SK-MEL-5 (cell line): ENCODE measurements around the gene OTOS. TPM values are rescaled to one million over a fixed set of nuclear protein-coding genes. Genes with fewer than 3 reads are reported as not detected.

Experiments used
- DNase-seq: peaks from one replicate; pipeline ENCODE4 v3.0.0-alpha.2; 2016; ENCODE audit warnings: low read depth, low spot score
- in situ Hi-C: cut with HindIII; loops from 2 replicates; pipeline ENCODE4 v1.10.0; 2016; ENCODE audit warnings: low sequenced_read_pairs, high pct_unique_total_duplicates, low pct_unique_long_range_greater_than_20kb
- total RNA-seq: library from RNA; depleted of rRNA; stranded (reverse); fragments of >200 nt; shearing (Covaris generic); gene quantifications from 2 replicates; pipeline ENCODE4 v1.2.3, GENCODE V29; 2014

OTOS gene
- total RNA-seq, 1 experiment from 2014 or later: not detected

DNA sequence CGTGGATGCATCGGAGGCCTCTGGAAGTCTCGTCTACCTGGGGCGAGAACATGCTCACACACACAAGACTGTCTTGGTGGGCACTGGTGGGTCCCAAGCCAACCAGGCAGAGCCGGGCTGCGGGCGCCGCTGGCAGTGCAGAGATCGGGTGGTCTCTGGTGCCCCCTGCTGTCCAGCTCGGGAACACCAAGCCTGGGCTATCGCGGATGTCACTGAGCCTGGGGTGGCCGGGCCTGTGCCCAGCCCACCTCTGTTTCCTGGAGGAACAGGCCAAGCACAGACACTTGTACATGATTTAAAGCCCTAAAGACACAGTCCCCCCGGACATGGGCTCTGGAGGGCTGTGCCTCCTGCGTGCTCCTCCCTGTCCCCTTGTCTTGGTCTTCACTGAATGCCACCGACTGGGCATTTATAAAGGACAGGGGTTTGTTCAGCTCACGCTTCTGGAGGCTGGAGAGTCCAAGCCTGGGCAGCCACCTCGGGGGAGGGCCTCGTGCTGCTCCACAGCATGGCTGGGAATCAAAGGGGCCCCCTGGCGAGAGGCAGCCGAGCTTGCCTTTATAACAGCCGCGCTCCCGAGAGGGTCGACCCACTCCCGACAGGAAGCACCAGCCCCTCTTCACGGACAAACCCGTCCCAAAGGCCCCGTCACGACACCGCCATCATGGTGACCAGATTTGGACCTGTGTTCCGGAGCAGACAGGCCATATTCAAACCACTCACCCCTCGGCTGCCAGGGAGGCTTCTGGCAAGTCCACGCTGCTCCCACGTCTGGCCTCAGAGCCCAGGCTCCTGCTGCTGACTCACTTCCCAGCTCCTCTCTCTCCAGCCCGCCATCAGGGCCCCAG is 3.6 kb upstream of the OTOS start:
- in situ Hi-C loops: no loop called here
- DNase-seq: peak; percentile 63

DNA sequence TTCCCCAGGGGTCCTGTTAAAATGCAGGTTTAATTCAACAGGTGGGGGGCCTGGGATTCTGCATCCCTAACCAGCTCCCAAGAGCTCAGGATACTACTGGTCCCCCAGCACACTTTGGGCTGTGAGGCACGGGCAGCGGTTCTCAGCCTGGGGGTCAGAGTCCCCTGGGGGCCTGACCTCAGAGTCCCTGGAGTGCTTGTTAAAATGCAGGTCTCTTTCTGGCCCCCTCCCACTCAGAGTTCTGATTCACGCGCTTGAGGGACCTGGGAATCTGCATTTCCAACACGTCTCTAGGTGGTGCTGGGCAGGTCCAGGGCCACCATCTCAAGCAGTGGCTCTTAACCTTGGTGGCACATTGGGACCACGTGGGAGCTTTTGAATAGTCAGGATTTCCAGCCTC is 2.8 kb upstream of the OTOS start:
- in situ Hi-C loops: no loop called here

GRCh38 chr2:240142859-240143258 is 2.4 kb upstream of the OTOS start:
- in situ Hi-C loops: no loop called here
- no peak for DNase-seq

More for the DNA sequence above, 2.8 kb upstream of the OTOS start:
- DNase-seq: no peak

- in situ Hi-C loops: no loop called here
- no peak for DNase-seq
Measured at GRCh38 chr2:240142256-240142775, 1.9 kb upstream of the OTOS start.

DNA sequence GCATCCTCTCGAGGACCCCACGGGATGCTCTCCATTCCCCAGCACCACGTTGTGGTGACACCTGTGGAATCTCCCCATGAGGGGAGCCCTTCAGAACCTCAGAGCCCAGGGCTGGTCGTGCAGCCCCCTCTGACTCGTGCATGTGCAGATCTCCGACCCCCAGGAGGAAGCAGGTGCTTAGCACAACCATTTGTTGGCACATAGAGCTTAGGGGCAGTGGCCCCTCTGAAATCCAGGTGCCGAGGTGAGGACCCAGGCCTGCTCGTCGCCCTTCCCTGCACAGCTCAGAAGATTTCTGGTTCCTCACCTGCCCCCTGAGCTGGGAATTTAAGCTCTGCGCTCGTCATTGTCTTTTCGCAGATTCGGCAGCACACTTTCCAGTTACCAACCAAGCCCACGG is 1.3 kb upstream of the OTOS start:
- no peak for DNase-seq
- in situ Hi-C loops: no loop called here

DNA sequence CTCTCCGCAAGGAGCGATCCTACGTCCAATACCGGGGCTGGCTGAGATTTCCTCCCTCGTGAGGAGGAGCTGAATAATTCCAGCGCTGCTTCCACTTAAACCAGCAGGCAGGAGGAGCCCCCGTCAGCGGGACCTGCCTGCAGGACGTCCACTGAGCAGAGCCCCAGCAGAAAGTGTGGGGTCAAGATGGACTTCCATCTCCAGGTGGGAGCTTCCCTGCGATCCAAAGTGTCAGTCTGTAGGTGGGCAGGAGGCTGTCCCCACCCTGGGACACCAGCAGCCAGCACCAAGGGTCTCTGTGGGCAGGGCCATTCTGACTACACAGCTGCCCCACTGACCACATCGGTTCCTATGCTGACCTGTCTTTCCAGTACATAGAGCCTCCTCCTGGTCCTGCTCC is 462 bp upstream of the OTOS start:
- no peak for DNase-seq
- in situ Hi-C loops: no loop called here

DNA sequence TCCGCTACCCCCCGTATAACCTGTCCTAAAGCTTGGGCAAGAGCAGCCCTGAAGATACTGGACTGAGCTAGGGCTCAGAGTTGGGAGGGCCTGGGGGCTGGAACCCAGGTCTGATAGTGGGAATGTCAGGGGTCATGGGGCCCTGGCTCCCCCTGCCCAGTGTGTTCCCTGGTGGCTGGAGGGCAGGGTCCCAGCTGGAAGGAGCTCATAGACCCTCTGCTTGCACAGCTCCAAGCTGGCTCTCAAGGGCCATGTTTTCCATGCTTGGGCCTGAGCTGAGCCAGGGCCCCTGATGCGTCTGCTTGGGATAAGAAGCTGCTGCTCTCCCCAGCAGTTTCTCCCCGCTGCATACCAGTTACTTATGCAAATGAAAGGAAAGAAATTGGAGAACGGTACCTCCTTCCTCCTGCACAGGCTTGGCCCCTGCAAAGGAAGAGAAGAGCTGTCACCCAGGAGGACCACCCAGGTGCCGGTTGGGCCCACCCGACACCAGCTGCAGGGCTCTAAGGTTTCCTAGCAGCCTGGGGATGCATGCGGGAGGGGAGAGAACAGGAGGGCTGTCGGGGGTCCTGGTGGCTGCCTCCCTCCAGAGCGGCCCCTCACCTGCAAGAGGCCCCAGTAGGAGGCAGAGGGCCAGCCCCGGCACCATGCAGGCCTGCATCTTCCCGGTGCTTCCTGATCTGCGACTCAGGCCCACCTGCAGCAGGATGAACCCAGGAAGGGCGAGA is 628 bp downstream of the OTOS start:
- in situ Hi-C loops: no loop called here
- no peak for DNase-seq

DNA sequence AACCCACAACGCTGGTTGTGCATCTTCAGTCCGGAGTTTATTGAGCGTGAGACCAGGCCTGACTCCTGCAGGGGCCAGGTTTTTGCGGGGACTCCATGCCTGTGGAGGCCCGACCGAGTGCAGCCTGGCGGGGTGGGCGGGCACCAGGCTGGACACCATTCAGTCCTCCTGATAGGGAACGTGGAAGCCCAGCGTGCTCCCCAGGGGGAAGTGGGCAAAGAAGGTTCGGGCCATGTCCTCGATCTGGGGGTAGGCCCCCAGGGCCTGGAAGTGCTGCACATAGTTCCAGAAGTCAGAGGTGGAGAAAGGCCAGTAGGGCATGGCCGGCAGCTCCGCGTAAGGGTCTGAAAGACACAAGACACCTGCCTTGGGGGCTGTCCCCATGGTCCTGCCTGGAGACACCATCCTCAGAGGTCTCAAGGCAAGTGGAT is 1.4 kb downstream of the OTOS start:
- in situ Hi-C loops: no loop called here
- no peak for DNase-seq

DNA sequence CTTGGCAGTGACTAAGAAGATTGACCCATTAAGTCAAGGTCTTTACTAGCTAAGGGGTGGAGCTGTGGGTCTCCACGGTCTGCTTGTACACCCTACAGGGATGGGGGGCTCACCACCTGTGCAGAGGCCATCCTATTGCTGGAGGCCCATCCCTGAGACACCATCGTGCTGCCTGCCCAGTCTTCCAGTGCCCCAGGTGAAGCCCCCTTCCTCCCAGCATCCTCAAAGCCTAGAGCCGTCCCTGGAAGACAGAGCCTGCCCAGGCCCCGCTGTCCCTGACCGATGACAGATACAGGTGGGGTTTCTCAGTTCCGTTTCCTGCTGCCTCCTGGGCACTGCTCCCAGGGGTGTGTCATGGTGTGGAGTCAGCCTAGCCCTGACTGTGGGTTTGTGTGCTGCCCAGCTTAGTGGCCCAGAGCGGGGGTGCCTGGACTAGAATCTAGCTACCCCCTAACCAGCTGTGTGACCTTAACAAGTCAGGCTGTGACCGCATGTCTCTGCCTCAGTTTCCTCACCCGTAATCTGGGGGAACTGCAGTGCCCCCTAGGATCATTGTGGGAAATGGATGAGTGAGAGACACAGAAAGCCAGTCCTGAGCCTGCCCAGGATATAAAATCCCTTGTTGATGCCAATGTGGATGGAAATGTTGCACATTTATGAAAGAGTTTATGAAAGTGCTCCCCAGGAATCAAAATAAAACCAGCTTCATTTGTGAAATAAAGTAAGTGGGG is 2.0 kb downstream of the OTOS start:
- DNase-seq: no peak
- in situ Hi-C loops: no loop called here

DNA sequence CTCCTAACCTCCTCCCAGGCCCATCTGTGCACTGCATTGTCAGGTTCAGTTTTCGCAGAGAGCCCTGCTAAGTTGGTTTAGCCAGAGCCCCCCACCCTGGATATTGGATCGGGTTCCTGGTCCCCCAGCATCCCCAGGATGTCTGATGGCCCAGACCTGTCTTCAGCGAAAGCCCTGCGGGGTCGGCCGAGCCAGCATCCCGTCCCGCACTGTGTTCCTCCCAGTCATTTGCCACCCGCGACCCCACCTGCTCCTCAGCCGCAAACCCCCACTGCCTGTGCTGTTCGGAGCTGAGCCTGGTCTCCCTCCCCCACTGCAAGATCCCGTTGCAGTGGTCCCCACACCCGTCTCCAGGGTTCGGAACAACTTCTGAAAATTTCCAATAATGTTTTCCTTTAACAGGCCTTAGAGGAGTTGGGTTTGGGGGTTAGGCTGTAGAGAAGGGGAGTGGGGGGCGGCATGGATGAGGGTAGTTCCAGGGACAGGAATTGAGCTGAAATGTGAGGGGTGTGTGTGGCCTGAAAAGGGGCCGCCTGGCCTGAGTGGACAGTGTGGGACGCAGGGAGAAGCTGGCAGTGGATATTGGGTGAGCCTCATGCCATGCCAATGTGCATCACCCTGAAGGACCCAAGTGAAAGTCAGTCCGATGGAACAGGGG is 2.7 kb downstream of the OTOS start:
- in situ Hi-C loops: no loop called here
- DNase-seq: no peak

GRCh38 chr2:240136671-240137292 is 3.7 kb downstream of the OTOS start:
- no peak for DNase-seq

GRCh38 chr2:240136013-240136670 is 4.3 kb downstream of the OTOS start, which contains the start of gene COPS9:
TSS of gene COPS9 (minus strand) at chr2:240136305. CDS start at chr2:240136284, 21 bp downstream.
- peak; percentile 78 for DNase-seq
- in situ Hi-C loops: no loop called here

More at GRCh38 chr2:240136671-240137292, 3.7 kb downstream of the OTOS start:
- in situ Hi-C loops: no loop called here

DNA sequence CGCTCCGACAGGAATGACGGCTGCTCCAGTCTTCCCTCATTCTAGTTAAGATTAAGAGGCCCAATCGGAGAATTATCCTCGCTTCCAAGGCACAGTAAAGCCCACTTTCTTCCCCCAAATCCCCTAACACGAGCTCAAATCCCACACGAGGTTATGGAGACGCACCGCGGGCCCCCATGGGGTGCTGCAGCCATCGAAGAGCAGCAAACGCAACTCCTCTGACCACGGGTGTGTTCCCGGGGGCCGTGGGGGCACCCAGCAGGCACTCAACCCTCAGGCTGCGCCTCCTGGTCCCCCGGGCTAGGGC is 4.8 kb downstream of the OTOS start:
- in situ Hi-C loops: no loop called here
- no peak for DNase-seq

DNA sequence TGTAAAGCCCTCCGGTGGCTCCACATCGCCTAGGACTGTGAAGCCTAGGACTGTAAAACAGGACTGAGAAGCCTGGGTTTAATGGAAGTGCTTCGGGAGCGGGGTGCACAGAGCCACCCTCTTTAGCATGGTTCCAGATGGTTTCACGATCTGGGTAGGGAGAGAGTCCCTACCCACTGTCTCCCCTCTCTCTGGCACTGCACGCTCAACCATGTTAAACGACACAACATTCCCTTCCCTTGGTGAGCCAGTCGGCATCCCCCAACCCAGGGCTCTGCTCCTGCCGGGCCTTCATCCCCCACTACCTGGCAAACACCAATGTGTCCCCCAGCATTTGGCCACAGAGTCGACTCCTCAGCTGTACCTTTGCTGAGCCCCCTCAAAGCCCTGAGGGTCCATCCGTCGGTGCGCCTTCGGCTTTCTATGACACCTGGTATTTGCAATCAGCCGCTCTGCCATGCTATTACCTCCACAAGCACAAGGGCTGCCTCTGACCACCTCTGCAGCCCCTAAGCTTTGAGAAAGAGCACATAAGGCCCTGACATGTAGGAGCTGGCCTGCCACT is 5.4 kb downstream of the OTOS start:
- DNase-seq: no peak
- in situ Hi-C loops: no loop called here

DNA sequence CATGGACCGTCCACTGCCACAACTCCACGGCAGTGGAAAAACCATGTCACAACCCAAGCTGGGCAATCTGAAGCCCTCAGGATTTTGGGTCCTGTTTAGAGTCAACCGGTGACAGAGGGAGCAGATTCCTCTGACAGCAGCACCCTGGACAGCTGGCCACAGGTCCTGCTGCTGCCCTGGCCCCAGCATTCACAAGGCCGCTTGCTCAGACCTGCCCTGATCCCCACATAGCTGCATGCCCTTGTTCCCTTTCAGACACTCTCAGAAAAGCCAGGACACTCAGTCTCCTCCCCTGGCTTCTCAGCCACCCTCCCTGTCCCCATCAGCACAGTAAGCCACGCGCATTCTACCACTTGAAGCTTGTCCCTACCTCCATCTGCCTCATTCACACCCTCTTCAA is 6.0 kb downstream of the OTOS start:
- in situ Hi-C loops: no loop called here

GRCh38 chr2:240133401-240133800 is 7.1 kb downstream of the OTOS start:
- in situ Hi-C loops: no loop called here

More for the DNA sequence above, 6.0 kb downstream of the OTOS start:
- DNase-seq: no peak

GRCh38 chr2:240132651-240132980 is 7.8 kb downstream of the OTOS start:
- in situ Hi-C loops: no loop called here
- DNase-seq: no peak

More at GRCh38 chr2:240133401-240133800, 7.1 kb downstream of the OTOS start:
- DNase-seq: no peak
